MM.1S (cell line): Measurements from ENCODE around the gene DNAH9.
A peak's percentile ranks its signal among the peaks of the same experiment; 100 is the strongest.

Source experiments
- DNase-seq: peaks from one replicate; pipeline ENCODE4 v3.0.0-alpha.2; 2015
- H2AFZ ChIP-seq: fragments of 300-600 bp; sonication (generic); 2 replicates; pipeline ENCODE4 v1.6.0; 2016; ENCODE audit warnings: antibody characterized with exemption, low read length
- H3F3A ChIP-seq: fragments of 300-600 bp; sonication (generic); 2 replicates; pipeline ENCODE4 v1.6.1; 2016; ENCODE audit warnings: mild to moderate bottlenecking, antibody characterized with exemption, low read length, moderate library complexity, mixed read lengths; ENCODE audit not compliant: insufficient read depth
- H3K27ac ChIP-seq: fragments of 300-600 bp; sonication (generic); 2 replicates; pipeline ENCODE4 v1.5.1; 2016; ENCODE audit warnings: mild to moderate bottlenecking, low read length
- H3K27me3 ChIP-seq: fragments of 300-600 bp; sonication (generic); replicated peaks from 2 replicates; pipeline ENCODE4 v1.6.0; 2016; ENCODE audit warnings: low read length; ENCODE audit not compliant: insufficient read depth
- H3K36me3 ChIP-seq: fragments of 300-600 bp; sonication (generic); replicated peaks from 2 replicates; pipeline ENCODE4 v1.6.1; 2016; ENCODE audit warnings: mild to moderate bottlenecking, low read length, mixed read lengths; ENCODE audit not compliant: insufficient read depth
- H3K4me1 ChIP-seq: fragments of 300-600 bp; sonication (generic); 2 replicates; pipeline ENCODE4 v1.6.1; 2016; ENCODE audit warnings: low read length, mixed read lengths
- H3K4me2 ChIP-seq: fragments of 300-600 bp; sonication (generic); 2 replicates; pipeline ENCODE4 v1.6.0; 2016; ENCODE audit warnings: low read depth, low read length
- H3K4me3 ChIP-seq: fragments of 300-600 bp; sonication (generic); 2 replicates; pipeline ENCODE4 v1.5.1; 2016; ENCODE audit warnings: low read length, mixed read lengths
- H3K79me2 ChIP-seq: fragments of 300-600 bp; sonication (generic); 2 replicates; pipeline ENCODE4 v1.6.1; 2016; ENCODE audit warnings: mixed run types, low read length, mixed read lengths
- H3K9ac ChIP-seq: fragments of 300-600 bp; sonication (generic); 2 replicates; pipeline ENCODE4 v1.6.1; 2016; ENCODE audit warnings: low read length, mixed read lengths
- H3K9me2 ChIP-seq: fragments of 300-600 bp; sonication (generic); replicated peaks from 2 replicates; pipeline ENCODE4 v1.6.1; 2016; ENCODE audit warnings: mild to moderate bottlenecking, low read length, mixed read lengths; ENCODE audit not compliant: insufficient read depth
- H3K9me3 ChIP-seq: fragments of 300-600 bp; sonication (generic); replicated peaks from 2 replicates; pipeline ENCODE4 v1.6.1; 2016; ENCODE audit warnings: mild to moderate bottlenecking, low read length, mixed read lengths; ENCODE audit not compliant: insufficient read depth
- H4K20me1 ChIP-seq: fragments of 300-600 bp; sonication (generic); 2 replicates; pipeline ENCODE4 v1.6.1; 2016; ENCODE audit warnings: mild to moderate bottlenecking, low read length, moderate library complexity, mixed read lengths; ENCODE audit not compliant: insufficient read depth
- CTCF ChIP-seq: fragments of 300-600 bp; sonication (generic); IDR thresholded peaks from 2 replicates; pipeline ENCODE4 v1.5.1; 2016; ENCODE audit warnings: antibody characterized with exemption, low read length, mixed read lengths
- EZH2 ChIP-seq: fragments of 300-600 bp; sonication (generic); optimal IDR thresholded peaks from 2 replicates; pipeline ENCODE3; 2017; ENCODE audit warnings: low read depth, mild to moderate bottlenecking, antibody characterized with exemption, low read length, mixed read lengths
- EZH2phosphoT487 ChIP-seq: fragments of 300-600 bp; sonication (generic); IDR thresholded peaks from 2 replicates; pipeline ENCODE4 v1.6.1; 2018; ENCODE audit warnings: antibody characterized with exemption, low read length

The DNAH9 gene

GRCh38 chr17:11736613-11737312 lies 138.5 kb downstream of the DNAH9 start:
- H3K4me2 ChIP-seq, result peak overlapping the region; percentile 36; the same call in 1 of the 2 replicates
- peak; percentile 57 for DNase-seq
- no peaks in the 10 kb centered on the region for H3K36me3 ChIP-seq
- H2AFZ ChIP-seq, result no peak overlapping the region
- no peak overlapping the region for H3K9ac ChIP-seq
- 0 out of 2 replicates have a peak, but pooled peaks cover 8% of the 10 kb centered on the region for H3F3A ChIP-seq
- no peaks in the 10 kb centered on the region for H3K79me2 ChIP-seq
- H4K20me1 ChIP-seq, result no peaks in the 10 kb centered on the region
- H3K4me3 ChIP-seq, result peak overlapping the region; percentile 10; the same call in 1 of the 2 replicates
- H3K27me3 ChIP-seq, result no peaks in the 10 kb centered on the region
- 0 out of 2 replicates have a peak, but pooled peaks cover 9% of the 10 kb centered on the region for H3K4me1 ChIP-seq
- H3K9me3 ChIP-seq, result no peaks in the 10 kb centered on the region
- TF ChIP-seq EZH2, result no peak
- TF ChIP-seq EZH2phosphoT487, result no peak
- H3K27ac ChIP-seq, result peak overlapping the region; percentile 56; the same call in 1 of the 2 replicates
- no peaks in the 10 kb centered on the region for H3K9me2 ChIP-seq

DNA sequence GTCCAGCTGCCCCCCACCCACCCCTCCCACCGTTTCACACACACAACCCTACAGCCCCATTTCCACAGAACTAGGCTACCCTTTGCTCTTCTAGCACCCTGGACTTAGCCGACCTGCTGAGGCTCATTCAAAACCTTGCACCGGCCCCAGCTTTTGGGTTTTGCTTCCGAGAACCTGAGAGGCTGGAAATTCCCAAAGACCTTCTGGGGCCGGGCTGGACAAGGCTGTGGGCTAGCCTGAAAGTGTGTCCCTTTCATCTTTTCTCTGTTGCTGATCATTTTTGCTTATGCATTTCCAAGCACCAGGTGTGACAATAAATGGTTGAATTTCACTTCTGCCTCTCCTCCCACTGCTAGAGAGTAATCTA lies 139.0 kb downstream of the DNAH9 start:
- H3K4me1 ChIP-seq, result 0 out of 2 replicates have a peak, but pooled peaks cover 9% of the 10 kb centered on the region
- H3K9me2 ChIP-seq, result no peaks in the 10 kb centered on the region
- no peaks in the 10 kb centered on the region for H4K20me1 ChIP-seq
- 0 out of 2 replicates have a peak, but pooled peaks cover 8% of the 10 kb centered on the region for H3F3A ChIP-seq
- H3K9ac ChIP-seq, result no peak overlapping the region
- no peaks in the 10 kb centered on the region for H3K27me3 ChIP-seq
- H3K36me3 ChIP-seq, result no peaks in the 10 kb centered on the region
- no peaks in the 10 kb centered on the region for H3K79me2 ChIP-seq
- H2AFZ ChIP-seq, result no peak overlapping the region
- peak overlapping the region; percentile 36; the same call in 1 of the 2 replicates for H3K4me2 ChIP-seq
- H3K27ac ChIP-seq, result peak overlapping the region; percentile 56; the same call in 1 of the 2 replicates
- H3K4me3 ChIP-seq, result 0 out of 2 replicates have a peak overlapping the region, but pooled peaks have one; percentile 17
- no peaks in the 10 kb centered on the region for H3K9me3 ChIP-seq
- DNase-seq, result peak; percentile 13
- TF ChIP-seq EZH2phosphoT487 (no peak), EZH2 (no peak), CTCF (no peak)

- TF ChIP-seq EZH2phosphoT487 (no peak), EZH2 (no peak), CTCF (no peak)
Observed at GRCh38 chr17:11738151-11738550, 139.9 kb downstream of the DNAH9 start.

GRCh38 chr17:11739351-11739750 lies 141.1 kb downstream of the DNAH9 start:
- Histone ChIP-seq H4K20me1 (no peaks in the 10 kb centered on the region), H3K27me3 (no peaks in the 10 kb centered on the region), H3K4me1 (0 out of 2 replicates have a peak, but pooled peaks cover 9% of the 10 kb centered on the region), H3K9ac (no peak overlapping the region), H2AFZ (no peak overlapping the region), H3F3A (0 out of 2 replicates have a peak, but pooled peaks cover 8% of the 10 kb centered on the region), H3K4me3 (no peak overlapping the region), H3K79me2 (no peaks in the 10 kb centered on the region), H3K9me2 (no peaks in the 10 kb centered on the region), H3K9me3 (no peaks in the 10 kb centered on the region), H3K36me3 (no peaks in the 10 kb centered on the region), H3K27ac (no peak overlapping the region), H3K4me2 (no peak overlapping the region)
- TF ChIP-seq EZH2phosphoT487 (no peak), EZH2 (no peak), CTCF (no peak)
- no peak for DNase-seq

More at GRCh38 chr17:11738151-11738550, 139.9 kb downstream of the DNAH9 start:
- Histone ChIP-seq H4K20me1 (no peaks in the 10 kb centered on the region), H3K79me2 (no peaks in the 10 kb centered on the region), H2AFZ (no peak overlapping the region), H3K4me2 (peak overlapping the region; percentile 36; the same call in 1 of the 2 replicates), H3K27me3 (no peaks in the 10 kb centered on the region), H3K9me3 (no peaks in the 10 kb centered on the region), H3K4me3 (no peak overlapping the region), H3K9ac (no peak overlapping the region), H3F3A (0 out of 2 replicates have a peak, but pooled peaks cover 8% of the 10 kb centered on the region), H3K9me2 (no peaks in the 10 kb centered on the region), H3K36me3 (no peaks in the 10 kb centered on the region), H3K27ac (peak overlapping the region; percentile 56; the same call in 1 of the 2 replicates), H3K4me1 (0 out of 2 replicates have a peak, but pooled peaks cover 9% of the 10 kb centered on the region)
- peak; percentile 7 for DNase-seq
